Panc1 (cell line): ENCODE results near the gene HBP1. TPM values are rescaled to one million over a fixed set of nuclear protein-coding genes. Genes with fewer than 3 reads are reported as not detected.

Experiments
- ATAC-seq: fragments of 200-7000 bp; cut with Tn5 transposase; 2 replicates; pipeline ENCODE4 v1.9.1; 2020; ENCODE audit warnings: mild to moderate bottlenecking, moderate library complexity
- BruUV-seq: library from RNA; stranded (reverse); fragments of 400-500 nt; replicated peaks from 2 replicates; lab custom pipeline; 2021; lab: Mats Ljungman, UMichigan
- CTCF ChIA-PET: fragments of 300-600 bp; sonication (Branson Sonifier 250); formaldehyde crosslinking; loops from one replicate; lab custom pipeline; 2022; ENCODE audit warnings: antibody characterized with exemption; lab: Charles Lee
- POLR2A ChIA-PET: fragments of 300-600 bp; sonication (Branson Sonifier 250); formaldehyde crosslinking; loops from one replicate; lab custom pipeline; 2022; ENCODE audit warnings: antibody characterized with exemption; lab: Charles Lee
- DNase-seq: peaks from one replicate; pipeline ENCODE4 v3.0.0-alpha.2; 2010; ENCODE audit warnings: low read depth, low spot score
- H3K27ac ChIP-seq: 2 replicates; pipeline ENCODE4 v1.5.1; 2011; ENCODE audit warnings: mild to moderate bottlenecking, low read length, inconsistent platforms
- H3K27me3 ChIP-seq: fragments of 200-500 bp; sonication (Bioruptor generic); 2 replicates; pipeline ENCODE4 v1.6.0; 2014; ENCODE audit warnings: low read length, inconsistent platforms; ENCODE audit not compliant: control insufficient read depth, insufficient read depth
- H3K36me3 ChIP-seq: fragments of 200-500 bp; sonication (Bioruptor generic); 2 replicates; pipeline ENCODE4 v1.5.1; 2014; ENCODE audit warnings: inconsistent platforms, mild to moderate bottlenecking, low read length, moderate library complexity; ENCODE audit not compliant: control insufficient read depth, insufficient read depth
- H3K4me1 ChIP-seq: 2 replicates; pipeline ENCODE4 v1.5.1; 2011; ENCODE audit warnings: inconsistent platforms, mild to moderate bottlenecking, low read length, moderate library complexity; ENCODE audit not compliant: control insufficient read depth, insufficient read depth
- H3K4me3 ChIP-seq, 2 experiments: 2 replicates each; pipeline ENCODE4 v1.5.1; 2011 to 2012; ENCODE audit warnings: low read depth in 2 of 2, low read length in 2 of 2, mild to moderate bottlenecking in 2 of 2, inconsistent platforms in 1 of 2, moderate library complexity in 1 of 2
- H3K9me3 ChIP-seq: fragments of 200-500 bp; sonication (Bioruptor generic); 2 replicates; pipeline ENCODE4 v1.5.1; 2014; ENCODE audit warnings: low read depth, mild to moderate bottlenecking, inconsistent platforms, low read length, moderate library complexity; ENCODE audit not compliant: control insufficient read depth, insufficient read depth
- CTCF ChIP-seq: fragments of 450-650 bp; IDR thresholded peaks from 2 replicates; pipeline ENCODE4 v1.5.1; 2017; ENCODE audit warnings: mild to moderate bottlenecking
- POLR2AphosphoS5 ChIP-seq: IDR thresholded peaks from 2 replicates; pipeline ENCODE4 v1.6.1; 2012; ENCODE audit warnings: mild to moderate bottlenecking, low read depth, low read length, moderate library complexity
- REST ChIP-seq, 2 experiments: IDR thresholded peaks; 2 replicates each; pipeline ENCODE4 v1.6.1; 2011 to 2012; ENCODE audit warnings: low read depth in 2 of 2, control low read depth in 1 of 2, low read length in 1 of 2, mild to moderate bottlenecking in 1 of 2, moderate library complexity in 1 of 2; ENCODE audit not compliant: insufficient read depth in 1 of 2
- SIN3A ChIP-seq: IDR thresholded peaks from 2 replicates; pipeline ENCODE4 v1.6.1; 2012; ENCODE audit warnings: low read depth, mild to moderate bottlenecking, low read length, moderate library complexity, borderline replicate concordance; ENCODE audit not compliant: insufficient read depth
- TCF7L2 ChIP-seq: IDR thresholded peaks from 2 replicates; pipeline ENCODE4 v1.6.1; 2011; ENCODE audit warnings: mild to moderate bottlenecking, low read depth, low read length, inconsistent platforms
- in situ Hi-C: cut with HindIII; loops from 2 replicates; pipeline ENCODE4 v1.10.0; 2016; ENCODE audit warnings: low sequenced_read_pairs, low pct_unique_long_range_greater_than_20kb
- intact Hi-C: fragments of 100-400 bp; cut with micrococcal nuclease; formaldehyde crosslinking; loops from one replicate; pipeline ENCODE4 v1.10.0; 2022; ENCODE audit not compliant: unreplicated experiment
- total RNA-seq: library from RNA; stranded (reverse); gene quantifications from one replicate; pipeline ENCODE4 v1.2.1, GENCODE V29; 2021; ENCODE audit not compliant: unreplicated experiment

The HBP1 gene
- total RNA-seq, 1 experiment from 2014 or later = 28.1 TPM

- Histone ChIP-seq H3K36me3 (no peaks in the 10 kb centered on the region), H3K27me3 (no peaks in the 10 kb centered on the region; the same call in 1 of the 2 replicates), H3K4me3 (no peak overlapping the region), H3K4me1 (no peaks in the 10 kb centered on the region), H3K27ac (no peak overlapping the region), H3K9me3 (no peaks in the 10 kb centered on the region)
- intact Hi-C loops (loop anchor here (2.0 kb wide), 1 partner anchor 205 kb away; no protein-coding TSS in a partner anchor), in situ Hi-C loops (no loop called here)
- DNase-seq (no peak), ATAC-seq (no peak)
- TF ChIP-seq CTCF = no peak
- TF ChIP-seq TCF7L2 = no peak
- POLR2A ChIA-PET = no interaction called here
- CTCF ChIA-PET = no interaction called here
- no TSS peak for BruUV-seq
These were observed 17.3 kb upstream of the HBP1 start for GRCh38 chr7:107151538-107151937.

- in situ Hi-C loops = no loop called here
- ChIA-PET POLR2A (interaction anchor here (0.6 kb wide), 1 partner anchor 16 kb away, joined by 10 read pairs; no protein-coding TSS in a partner anchor), CTCF (no interaction called here)
- no peaks in the 10 kb centered on the region; the same call in 1 of the 2 replicates for H3K27me3 ChIP-seq
- no peaks in the 10 kb centered on the region for H3K9me3 ChIP-seq
- H3K4me1 ChIP-seq = no peaks in the 10 kb centered on the region
- intact Hi-C loops = no loop called here
- TF ChIP-seq CTCF = no peak
- no peak for TF ChIP-seq POLR2AphosphoS5
- TF ChIP-seq TCF7L2 = no peak
- TF ChIP-seq REST (IDR thresholded peaks at IDR 0.05; ENCODE audit: insufficient read depth in 1 of 2, low read depth in 2 of 2, low read length in 1 of 2) = no peak
- TF ChIP-seq SIN3A = no peak
- H3K27ac ChIP-seq = no peak overlapping the region
- DNase-seq (no peak), ATAC-seq (peak; percentile 52; the same call in 1 of the 2 replicates)
- H3K4me3 ChIP-seq = no peak overlapping the region
- BruUV-seq = no TSS peak
- H3K36me3 ChIP-seq = no peaks in the 10 kb centered on the region
These were observed 16.8 kb upstream of the HBP1 start for GRCh38 chr7:107152011-107152410.
